Epithelial cell of proximal tubule (primary cell): ENCODE results near the gene CLEC7A. TPM values are rescaled to one million over a fixed set of nuclear protein-coding genes. Genes with fewer than 3 reads are reported as not detected.

Experiments
- DNase-seq: peaks from one replicate; pipeline ENCODE4 v3.0.0-alpha.2; 2011; ENCODE audit warnings: low read depth
- H3K4me3 ChIP-seq: 2 replicates; pipeline ENCODE4 v1.5.1; 2011; ENCODE audit warnings: low read depth, mild to moderate bottlenecking, low read length
- total RNA-seq: library from RNA; depleted of rRNA; stranded (reverse); fragments of >200 nt; gene quantifications from 2 replicates; pipeline ENCODE4 v1.2.3, GENCODE V29; 2015
- TF ChIP-seq, protein P1 (sequence below): conservative IDR thresholded peaks from 2 replicates; pipeline ENCODE4 v1.5.1; 2012; ENCODE audit warnings: low read depth, mild to moderate bottlenecking, low read length

The CLEC7A gene
- total RNA-seq, 1 donor from 2014 or later, result not detected

DNA sequence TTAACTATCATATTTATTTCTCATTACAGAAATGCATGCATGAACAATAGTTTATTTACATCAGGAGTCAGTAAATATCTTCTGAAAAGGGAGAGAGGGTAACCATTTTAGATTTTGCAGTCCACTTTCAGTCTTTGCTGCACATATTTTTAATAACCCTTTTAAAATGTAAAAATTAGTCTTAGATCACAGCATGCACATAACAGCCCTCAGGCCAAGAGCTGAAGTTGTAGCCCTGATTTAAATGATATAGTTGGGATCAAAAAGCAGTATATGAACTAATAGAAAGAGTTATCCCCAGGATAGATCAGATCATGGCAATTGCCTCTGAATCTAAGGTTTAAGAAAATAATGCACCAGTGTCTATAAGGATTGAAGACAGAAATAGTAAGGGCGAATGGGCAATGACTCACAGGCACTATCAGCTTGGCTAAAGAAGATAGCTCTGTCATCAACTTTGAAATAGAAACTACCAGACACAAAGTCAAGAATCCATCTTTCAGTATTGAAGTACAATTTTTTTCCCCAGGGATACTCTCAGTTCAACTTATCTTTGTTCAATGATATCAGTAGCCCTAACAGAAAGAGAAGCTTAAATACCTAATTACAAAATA, 13.1 kb upstream of the CLEC7A start:
- TF ChIP-seq, protein P1, sequence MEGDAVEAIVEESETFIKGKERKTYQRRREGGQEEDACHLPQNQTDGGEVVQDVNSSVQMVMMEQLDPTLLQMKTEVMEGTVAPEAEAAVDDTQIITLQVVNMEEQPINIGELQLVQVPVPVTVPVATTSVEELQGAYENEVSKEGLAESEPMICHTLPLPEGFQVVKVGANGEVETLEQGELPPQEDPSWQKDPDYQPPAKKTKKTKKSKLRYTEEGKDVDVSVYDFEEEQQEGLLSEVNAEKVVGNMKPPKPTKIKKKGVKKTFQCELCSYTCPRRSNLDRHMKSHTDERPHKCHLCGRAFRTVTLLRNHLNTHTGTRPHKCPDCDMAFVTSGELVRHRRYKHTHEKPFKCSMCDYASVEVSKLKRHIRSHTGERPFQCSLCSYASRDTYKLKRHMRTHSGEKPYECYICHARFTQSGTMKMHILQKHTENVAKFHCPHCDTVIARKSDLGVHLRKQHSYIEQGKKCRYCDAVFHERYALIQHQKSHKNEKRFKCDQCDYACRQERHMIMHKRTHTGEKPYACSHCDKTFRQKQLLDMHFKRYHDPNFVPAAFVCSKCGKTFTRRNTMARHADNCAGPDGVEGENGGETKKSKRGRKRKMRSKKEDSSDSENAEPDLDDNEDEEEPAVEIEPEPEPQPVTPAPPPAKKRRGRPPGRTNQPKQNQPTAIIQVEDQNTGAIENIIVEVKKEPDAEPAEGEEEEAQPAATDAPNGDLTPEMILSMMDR, result no peak
- DNase-seq, result no peak
- H3K4me3 ChIP-seq, result no peak overlapping the region

DNA sequence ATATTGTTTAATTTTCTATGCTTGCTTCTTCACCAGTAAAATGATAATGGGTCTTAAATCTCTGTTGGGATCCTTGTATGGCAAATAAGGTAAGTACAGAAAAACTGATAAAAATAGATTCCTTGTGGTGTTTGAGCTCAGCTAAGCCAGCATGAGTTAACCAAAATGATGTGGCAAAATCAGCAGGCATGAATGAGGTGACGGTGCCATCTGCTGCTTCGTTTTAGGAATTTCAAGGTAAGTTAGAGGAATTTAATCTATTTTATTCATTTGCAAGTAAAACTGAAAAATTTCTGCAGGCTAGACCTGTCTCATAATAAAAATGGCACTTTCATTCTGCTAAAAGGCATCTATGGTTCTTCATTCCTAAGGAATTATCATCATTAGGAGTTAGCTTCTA, 10.0 kb upstream of the CLEC7A start:
- TF ChIP-seq, protein P1, result peak; percentile 67
- no peak overlapping the region for H3K4me3 ChIP-seq
- DNase-seq, result no peak

DNA sequence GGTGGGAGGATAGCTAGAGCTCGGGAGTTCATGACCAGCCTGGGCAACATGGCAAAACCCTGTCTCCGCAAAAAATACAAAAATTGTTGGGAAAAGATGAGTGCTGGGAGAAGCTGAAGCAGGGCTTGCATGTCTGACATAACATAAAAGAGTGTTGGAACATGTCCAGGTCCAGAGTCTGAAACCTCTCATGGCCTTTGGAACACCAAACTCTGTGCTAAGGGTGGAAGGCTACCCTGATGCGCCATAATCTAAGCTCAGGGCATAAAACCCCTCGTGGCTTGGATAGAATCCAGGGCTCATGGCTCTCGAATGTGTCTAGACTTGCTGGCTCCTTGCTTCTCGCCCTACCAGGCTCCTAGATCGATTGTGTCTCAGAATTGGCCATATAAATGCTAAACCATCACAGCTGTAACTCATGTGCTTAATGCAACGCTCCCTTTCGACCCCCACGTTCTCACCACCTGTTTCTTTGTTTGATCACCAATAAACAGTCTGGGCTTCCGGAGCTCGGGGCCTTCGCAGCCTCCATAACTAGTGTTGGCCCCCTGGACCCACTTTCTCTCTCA, 6.7 kb upstream of the CLEC7A start:
- no peak overlapping the region for H3K4me3 ChIP-seq
- TF ChIP-seq, protein P1, result no peak
- DNase-seq, result no peak

DNA sequence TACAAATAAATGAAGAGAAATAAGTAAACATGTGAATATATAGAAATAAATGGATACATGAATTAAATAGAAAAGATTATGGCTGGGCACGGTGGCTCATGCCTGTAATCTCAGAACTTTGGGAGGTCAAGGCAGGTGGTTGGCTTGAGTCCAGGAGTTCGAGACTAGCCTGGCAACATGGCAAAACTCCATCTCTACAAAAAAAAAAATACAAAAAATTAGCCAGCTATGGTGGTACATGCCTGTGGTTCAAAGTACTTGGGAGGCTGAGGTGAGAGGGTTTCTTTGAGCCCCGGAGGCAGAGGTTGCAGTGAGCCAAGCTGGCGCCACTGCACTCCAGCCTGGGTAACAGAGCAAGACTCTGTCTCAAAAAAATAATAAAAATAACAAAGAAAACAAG, 5.1 kb upstream of the CLEC7A start:
- no peak for DNase-seq
- no peak overlapping the region for H3K4me3 ChIP-seq
- TF ChIP-seq, protein P1, result no peak

DNA sequence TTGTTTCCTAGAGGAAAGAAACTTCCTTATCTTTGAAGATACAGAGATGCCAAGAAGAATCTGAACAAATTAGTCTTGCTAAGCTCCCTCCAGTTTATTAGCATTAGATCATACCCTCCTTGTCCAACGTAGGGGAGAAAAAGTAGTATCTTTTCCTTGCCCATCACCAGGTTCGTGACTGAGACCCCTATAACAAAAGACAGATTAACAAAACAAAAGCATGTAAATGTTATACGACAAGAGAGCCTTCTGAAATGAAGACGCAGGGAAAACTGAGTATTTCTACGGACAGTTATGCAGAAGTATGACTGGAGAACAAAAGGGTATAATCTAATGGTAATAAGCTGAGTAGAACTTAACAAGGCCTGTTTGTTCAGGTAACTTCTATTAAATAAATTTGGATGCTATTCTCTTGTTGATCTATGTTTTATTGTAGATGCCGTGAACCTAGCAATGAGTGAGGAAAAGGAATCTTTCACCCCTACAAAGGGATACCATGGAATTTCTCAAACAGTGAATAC, 2.9 kb upstream of the CLEC7A start:
- DNase-seq, result no peak
- TF ChIP-seq, protein P1, result no peak
- no peak overlapping the region for H3K4me3 ChIP-seq

DNA sequence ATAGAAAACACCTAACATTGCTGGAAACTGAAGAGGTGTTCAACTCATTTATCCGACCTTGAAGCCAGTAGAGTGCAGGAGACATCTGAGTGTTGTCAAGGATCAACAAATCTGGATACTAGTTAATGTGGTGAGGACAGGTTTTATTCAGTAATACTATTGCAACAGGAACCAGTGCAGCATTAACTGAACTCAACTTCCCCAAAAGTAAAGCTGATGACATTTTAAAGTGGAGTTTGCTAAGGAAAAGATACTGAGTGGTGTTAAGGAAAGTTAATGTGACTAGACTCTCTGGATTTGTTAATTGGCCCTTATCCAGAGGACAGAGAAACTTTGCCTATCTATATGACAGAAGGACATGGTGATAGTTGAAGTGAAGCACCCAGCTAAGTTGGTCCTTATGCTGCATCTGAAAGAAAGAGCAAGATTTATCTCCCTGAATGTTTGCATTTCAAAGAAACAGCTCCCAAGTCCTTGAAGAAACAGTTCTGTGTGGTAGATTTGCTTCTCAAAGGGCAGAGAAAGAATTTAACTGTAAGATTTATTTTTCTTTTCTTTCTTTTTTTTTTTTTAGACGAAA, 1.2 kb upstream of the CLEC7A start:
- no peak for DNase-seq
- no peak overlapping the region for H3K4me3 ChIP-seq
- TF ChIP-seq, protein P1, result no peak
